Brain pericyte (primary cell): ENCODE data around the gene MGMT.

ENCODE experiments used
- DNase-seq: peaks from one replicate; pipeline ENCODE4 v3.0.0-alpha.2; 2012; ENCODE audit warnings: low read depth, low spot score

MGMT gene

DNA sequence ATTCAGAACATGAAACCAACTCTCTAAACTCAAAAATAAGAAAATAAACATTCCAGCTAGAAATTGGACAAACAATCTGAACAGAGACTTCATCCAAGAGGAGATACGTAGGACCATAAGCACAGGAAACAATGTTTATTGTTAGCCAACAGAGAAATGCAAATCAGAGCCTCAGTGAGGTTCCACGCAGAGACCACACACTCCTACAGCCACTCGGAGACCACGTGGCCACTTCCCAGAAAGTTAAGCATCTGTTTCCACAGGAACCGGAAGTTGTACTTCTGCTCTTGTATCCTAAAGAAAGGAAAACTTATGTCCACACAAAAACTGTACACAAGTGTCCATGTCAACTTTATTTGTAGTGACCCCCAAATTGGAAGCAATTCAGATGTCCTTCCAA is 214.8 kb downstream of the MGMT start:
- no peak for DNase-seq

DNA sequence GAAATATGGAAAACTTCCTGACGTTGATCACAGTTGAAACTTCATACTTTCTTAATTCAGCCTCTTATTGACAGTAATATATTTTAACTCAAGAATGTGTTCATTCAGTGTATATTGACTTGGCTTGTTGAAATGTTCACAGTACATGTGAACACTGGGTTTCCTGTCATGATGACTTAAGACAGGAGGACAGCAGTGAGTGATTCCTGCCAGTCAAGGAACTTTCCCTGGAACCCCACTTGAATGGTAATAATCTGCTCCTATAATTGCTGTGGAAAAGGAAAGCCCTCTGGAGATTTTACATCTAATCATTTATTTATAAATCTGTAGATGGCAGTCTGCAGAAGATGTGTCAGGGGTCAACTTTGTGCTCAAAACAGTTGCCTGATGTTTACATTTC is 216.5 kb downstream of the MGMT start:
- no peak for DNase-seq

DNA sequence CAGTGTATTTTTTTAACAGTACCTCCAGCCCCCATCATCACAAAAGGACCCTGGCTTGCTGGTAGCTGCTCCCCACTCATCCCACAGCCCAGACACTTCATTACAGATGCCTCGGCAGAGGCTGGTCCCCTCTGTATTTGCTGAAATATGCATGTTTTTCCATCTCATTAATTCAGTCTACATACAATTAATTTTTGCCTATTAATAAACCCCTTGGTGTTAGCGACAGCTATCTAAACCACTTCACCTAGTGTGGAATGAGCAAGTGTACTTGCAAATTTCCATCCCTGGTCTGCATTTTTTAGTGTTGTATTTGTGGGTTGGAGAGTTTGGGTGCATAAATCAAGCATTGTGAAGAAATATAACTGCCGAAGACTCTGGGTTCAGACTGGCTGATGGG is 216.9 kb downstream of the MGMT start:
- DNase-seq: no peak

DNA sequence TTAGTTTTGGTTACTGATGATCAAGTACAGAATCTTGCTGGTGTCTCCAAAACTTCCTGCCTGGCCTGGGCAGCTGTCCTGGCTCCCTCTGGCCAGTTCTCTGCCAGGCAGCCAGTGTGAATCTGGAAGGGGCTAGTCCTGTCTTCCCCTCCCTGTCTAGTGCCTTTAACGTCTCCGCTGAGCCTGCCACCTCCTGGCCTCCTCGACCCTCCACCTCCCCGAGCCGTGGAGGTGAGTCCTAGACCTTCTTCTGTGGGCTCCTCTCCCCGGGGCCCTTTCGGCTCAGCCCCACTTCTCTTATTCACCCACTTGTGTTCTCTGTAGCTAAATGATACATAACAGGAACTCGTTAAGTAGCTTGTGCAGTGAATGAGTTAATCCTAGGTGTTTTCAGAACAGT is 218.2 kb downstream of the MGMT start:
- no peak for DNase-seq

DNA sequence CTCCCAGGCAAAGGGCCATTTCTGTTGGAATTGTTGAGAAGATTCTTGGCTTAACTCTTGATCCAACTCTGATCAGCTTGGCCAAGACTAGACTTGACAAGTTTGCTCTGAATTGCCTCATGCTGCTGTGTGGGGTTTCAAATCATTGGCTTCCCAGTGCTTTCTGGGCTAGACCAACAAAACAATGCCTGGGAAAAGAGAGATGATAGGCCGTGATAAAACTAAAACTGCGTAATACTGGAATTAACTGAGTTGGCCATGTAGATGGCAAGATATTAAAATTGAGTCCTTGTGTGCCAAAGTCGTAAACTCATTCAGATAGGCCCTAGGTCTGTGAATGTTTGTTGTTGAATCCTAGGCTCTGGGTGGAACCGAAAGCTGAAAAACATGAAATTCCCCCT is 222.6 kb downstream of the MGMT start:
- no peak for DNase-seq

DNA sequence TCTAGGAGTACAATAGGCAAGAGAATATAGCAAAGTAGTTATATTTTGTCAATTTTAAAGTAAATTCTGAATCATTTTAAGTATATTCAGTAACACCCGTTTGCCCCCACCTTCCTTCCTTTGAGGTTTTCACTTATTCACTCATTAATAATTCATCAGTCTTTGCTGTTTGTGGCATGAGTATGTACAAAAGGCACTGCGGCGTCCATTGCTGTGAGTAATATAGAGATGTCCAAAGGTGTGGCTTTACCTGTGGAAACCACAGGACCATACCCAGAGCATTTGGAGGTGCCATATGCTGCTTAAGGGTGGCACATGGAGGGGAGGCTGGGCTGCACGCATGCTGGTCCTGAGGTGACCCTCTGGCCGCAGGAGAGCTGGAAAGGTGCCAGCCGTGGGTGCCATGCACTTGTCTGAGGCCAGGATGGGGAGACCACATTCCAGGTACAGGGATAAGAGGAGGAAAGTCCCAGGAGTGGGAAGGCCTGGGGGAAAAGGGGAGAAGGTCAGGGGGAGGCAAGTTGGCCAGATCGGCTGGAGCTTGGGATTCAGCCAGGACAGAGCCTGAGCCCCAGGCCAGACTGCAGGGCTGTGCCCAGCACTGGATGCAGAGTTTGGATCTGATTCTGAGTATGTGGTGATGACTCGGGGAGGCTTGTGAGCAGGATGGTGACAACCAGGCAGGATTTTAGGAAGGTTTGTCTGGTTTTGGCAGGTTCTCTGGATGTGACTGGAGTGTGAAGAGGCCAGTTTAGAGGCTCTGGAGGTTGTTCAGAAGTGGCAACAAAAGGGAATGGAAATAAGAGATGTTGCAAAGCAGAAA is 223.4 kb downstream of the MGMT start:
- no peak for DNase-seq

DNA sequence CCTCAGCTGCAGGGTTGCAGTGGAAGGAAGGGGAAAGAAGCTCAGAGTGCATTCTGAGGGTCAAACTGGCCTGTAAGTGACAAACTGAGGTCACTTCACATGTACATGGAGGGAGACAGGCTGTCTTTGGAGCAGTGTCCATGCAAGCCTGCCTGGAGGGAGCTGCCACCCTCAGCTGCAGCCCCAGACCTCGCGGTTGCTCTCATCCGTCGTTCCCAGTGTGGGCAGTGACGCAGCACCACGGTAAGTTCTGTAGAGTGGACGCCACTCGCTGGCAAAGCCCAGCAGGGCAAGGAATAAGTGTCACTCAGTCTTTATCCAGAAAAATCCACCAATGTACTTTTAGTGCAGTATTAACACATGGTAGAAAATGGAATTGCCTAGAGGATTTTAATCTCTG is 225.7 kb downstream of the MGMT start:
- no peak for DNase-seq

DNA sequence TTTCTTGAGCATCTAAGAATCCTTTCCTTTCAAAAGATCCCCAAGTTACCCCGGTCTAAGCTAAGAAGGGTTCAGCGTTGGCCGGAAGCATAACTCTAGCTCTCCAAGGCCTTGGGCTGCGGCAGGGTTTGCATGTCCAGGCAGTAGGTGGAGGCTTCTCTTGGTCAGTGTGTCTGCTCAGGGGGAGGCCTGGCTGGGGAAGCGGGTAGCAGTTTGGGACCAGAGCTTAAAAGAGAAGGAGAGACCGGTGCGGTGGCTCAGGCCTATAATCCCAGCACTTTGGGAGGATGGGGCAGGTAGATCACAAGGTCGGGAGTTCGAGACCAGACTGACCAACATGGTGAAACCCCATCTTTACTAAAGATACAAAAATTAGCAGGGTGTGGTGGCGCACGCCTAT is 226.3 kb downstream of the MGMT start:
- no peak for DNase-seq

DNA sequence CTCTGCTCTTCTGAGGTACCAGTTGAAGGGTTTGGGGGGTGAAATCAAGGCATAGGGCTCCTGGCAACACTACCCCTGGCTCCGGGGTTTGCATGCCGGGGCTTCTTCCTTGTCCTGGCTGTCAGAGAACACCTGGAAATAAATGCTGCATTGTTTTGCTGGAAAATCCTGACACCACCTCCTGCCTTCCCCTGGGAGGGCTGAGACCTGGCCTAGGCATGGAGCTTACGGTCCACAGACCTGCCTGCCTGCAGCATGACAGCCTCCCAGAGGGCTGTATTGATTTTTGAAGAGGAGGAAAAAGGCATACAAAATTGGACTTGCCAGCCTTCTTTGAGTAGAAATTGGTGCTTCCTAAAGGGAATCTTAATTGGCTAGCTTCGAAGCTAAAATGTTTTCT is 227.1 kb downstream of the MGMT start:
- no peak for DNase-seq

DNA sequence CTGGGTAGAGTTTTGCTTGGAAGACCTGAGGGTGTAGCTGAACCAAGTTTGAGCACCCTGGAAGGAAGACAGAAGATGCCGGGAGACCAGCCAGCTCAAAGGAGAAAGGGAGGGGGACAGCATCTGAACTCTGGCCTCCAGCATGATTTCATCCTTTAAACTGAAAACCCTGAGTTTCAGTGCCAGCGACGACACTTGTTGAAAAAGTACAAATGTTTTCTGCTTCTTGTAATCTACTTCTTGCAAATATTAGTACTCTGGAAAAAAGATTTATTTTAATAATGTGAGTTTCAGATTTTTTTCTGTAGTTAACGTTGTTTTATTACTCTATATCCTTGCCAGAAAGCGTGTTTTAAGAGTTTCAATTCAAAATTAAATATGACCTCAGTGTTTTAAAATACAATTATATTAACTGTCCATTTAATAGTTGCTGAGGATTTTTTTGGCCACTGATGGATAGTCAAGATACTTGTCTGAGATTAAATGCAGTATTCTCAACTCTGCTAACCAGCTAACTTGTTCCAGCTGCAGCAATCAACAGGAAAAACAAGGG is 227.7 kb downstream of the MGMT start:
- DNase-seq: no peak

DNA sequence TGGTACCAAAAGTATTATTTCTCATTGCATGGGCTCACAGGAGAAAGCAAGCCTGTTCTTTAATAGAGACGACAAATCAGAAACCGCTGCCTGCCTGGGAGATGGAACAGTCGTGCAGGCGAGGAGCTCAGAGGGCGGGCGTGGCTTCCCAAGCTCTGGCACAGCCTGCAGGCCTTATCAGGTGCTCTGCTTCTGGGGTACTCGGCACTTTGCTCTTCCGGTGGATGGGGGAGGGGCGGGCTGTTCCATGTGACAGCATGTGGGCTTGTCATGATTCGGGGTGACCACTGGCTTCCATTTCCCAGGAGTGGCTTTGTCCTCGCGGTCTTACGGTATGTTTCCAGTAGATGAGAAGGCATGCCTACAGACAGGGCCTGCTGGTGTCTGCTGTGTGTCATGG is 228.6 kb downstream of the MGMT start:
- no peak for DNase-seq

DNA sequence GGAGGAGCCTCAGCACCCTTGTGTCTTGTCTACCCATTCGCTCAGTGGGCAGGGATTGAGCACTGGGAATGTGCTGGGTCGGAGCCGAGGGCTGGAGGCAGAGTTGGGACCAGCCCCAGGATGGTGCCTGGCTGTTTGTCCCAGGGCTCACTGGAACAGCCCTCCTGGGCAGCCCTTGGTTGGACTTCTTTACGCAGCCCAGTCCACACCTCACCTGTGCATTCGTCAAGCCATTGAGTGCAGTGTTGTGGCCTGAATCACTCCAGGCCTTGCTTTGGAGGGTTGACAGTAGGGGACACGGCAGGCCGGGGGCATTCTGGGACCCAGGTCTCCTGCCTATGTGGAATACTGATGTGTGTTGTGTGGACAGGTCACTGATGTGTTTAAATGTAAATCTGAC is 229.6 kb downstream of the MGMT start:
- DNase-seq: no peak

DNA sequence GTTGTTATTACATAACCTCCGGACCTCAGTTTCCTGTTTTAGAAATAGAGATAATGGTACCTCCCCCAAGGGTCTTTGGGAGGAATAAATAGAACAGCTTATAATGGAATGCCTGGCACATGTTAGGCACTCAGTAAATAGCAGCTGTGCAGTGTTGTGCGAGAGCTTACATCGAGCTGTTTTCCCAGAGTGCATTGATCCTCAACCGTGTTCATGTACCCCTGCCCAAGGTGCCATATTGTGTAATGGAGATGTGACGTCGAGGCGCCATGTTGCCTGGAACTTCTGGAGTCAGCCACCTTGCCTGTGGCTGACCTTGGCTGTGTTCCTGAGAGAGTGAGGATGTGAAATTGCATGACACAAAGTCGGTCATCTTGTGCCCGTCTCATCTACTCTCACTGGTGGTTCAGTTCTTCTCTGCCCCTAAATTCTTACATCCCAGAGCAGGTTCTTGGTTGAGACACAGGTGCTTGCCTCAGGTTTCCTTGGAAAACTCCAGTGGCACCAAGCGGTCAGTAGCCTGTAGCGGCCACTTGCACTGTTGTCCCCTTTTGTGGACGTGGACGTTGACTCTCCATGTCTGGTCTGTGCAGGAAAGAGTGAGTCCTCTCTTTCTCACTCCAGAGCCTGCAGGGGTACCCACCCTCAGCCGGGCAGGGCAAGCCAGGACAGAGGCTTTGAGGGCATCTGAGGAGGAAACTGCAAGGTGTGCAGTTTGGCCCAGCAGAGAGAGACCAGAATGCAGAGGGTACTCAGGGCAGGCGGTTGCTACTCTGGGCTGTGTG is 230.6 kb downstream of the MGMT start:
- DNase-seq: no peak

DNA sequence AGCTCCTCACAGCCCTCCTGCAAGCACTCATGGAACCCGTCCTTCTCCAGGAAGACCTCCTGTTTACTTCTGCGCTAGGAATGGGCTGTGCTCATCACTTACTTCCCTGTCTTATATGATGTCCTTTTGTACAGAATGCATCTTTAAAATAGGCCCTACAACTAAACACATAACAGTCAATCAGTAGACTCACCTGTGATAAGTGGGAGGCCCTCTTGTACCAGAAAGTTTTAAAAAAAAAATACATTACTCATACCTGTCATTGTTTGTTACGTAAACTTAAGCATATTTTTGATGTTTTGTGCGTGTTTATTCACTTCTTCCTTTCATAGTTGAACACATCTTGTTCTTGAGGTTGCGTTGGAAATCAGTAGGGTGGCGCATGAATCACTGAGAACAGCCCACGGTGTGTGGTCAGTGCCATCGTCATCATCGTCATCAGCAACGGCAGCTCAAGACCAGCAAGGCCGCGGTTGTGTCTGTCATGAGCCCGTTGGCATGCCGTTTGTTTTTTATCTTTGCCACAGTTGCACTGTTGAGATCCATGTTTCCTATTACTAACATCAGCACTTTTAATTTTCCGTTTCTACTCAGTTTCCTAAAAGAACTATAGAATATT is 232.8 kb downstream of the MGMT start:
- no peak for DNase-seq

DNA sequence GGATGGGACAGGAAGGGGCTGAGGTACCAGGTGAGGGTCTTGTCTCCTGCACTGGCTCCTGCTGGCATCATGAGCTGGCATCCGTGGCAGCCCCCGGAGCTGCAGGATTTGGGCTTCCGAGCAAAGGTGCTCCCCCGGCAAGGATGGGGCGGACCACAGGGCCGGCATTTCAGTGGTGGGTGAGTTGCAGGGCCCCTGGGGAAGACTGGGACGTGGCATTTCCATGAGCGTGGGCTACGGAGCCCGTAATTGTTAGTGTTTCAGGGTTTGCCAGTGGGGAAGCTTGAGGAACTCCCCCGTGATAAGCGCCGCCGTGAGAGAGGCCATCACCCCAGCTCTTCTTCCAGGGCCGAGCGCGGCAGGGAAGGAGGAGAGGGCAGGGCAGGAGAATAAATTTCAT is 235.6 kb downstream of the MGMT start:
- DNase-seq: no peak

DNA sequence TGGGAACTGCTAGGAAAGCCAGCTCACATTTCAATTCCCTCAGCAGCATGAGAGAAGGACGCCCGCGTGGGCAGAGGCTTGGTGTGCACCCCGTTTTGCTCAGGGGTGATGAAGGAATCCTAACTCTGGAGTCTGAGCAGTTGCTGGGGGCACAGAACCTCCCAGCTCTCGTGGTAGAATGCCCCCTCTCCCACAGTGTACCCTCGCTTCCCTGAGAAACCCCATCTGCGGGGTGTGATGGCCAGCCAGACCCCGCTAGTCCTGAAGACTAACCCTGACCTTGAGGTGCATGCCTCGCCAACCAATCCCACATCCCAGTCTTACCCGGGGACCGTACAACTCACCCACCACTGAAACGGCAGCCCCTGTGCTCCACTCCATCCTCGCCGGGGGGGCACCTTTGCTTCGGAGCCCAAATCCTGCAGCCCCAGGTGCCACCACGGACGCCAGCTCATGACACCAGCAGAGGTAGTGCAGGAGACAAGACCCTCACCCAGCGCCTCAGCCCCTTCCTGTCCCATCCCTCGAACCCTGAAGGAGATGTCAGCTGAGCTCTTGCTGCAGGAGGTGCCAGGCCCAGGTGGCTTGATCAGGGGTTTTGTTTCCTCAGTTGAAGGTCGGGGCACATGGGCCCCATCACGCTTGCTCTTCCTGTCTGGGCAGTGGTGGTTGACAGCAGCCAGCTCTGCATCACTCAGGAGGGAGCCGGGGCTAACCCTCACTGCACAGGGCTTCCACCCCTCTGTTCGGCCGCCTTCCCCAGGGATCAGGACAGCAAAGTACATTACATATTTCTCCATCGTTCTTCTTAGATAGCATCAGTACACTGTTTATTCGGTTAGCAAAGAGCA is 236.5 kb downstream of the MGMT start:
- DNase-seq: no peak

DNA sequence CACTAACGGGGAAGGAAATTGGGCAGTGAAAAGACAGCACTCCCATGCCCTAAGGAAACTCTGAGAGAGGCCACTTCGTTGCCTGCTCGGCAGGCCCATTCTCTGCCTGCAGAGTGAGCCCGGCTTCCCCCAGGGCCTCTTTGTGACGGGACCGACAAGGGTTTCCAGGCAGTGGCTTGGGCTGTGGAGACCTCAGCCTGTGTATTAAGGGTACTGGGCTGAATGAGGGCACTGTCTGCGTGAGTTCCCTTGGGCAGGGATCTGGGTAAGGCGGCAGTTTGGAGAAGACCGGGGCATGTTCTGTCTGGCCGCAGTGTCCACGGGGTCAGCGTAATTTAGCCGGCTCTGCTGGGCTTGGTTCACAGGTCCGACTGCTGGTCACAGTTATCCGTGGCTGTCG is 237.2 kb downstream of the MGMT start:
- DNase-seq: no peak

DNA sequence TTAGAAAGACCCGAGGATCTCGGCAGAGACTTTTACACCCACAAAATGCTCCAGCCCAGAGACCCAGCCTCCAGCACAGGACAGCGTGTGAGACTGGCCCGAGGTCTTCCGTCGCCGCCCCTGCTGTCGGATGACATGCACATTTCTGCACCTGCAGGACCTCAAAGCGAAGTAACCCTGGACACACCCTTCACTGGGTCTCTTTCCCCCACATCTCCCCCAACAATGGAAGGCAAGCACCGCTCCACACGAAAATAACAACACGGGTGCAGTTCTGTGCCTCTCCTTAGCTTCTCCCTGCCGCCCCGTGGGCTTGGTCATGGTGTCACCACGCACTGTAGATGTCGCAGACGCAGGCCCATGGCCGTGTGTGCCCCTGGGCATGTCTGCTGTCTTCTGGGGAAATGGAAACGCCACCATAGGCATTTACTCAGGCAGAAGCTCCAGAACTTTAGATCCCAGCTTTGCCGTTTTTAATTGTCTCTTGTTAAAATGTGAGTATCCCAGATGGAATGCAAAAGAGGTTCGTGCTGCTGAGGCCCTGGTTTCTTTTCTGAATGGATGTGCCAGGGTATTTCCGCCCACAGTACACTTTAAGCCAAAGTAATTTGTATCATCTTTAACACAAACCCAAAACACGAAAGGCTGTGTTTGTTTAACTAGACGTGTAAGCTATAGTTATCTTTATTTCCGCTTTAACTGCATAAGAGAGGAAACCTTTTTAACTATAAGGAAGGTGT is 237.9 kb downstream of the MGMT start:
- no peak for DNase-seq

DNA sequence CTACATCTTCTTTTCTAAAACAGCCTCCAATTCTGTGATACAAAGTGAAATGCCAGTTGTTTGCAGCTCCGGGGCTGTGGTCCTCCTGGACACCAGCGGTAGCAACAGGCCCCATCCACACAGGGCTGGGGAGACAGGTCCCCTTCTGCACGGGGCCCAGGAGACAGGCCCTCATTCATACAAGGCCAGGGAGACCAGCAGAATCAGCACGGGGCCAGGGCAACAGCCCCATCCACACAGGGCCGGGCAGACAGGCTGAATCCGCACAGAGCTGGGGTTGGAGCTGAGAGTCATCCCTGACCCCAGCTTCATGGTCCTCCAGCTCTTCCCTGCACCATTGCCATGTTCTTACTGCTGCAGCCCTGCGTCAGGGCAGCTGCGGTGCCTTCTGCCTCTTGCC is 238.6 kb downstream of the MGMT start:
- DNase-seq: no peak

DNA sequence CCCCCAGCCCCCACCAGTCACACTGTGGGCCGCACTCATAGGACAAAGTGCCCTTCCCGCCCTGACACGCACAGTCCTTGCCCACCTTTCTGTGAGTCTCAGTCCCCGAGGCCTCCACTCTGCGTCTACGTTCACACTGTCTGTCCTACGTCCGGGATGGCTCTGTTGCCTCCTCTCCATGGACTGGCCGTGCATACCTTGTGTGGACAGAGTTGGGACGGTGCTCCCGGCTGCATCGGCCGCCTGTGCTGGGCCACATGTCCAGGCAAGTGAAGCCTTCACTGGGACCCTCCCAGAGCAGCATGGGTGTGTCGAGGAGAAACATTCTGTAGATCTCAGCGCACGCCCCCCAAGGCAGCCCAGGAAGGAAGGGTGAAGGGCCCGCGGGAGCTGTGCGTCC is 239.0 kb downstream of the MGMT start:
- DNase-seq: no peak

DNA sequence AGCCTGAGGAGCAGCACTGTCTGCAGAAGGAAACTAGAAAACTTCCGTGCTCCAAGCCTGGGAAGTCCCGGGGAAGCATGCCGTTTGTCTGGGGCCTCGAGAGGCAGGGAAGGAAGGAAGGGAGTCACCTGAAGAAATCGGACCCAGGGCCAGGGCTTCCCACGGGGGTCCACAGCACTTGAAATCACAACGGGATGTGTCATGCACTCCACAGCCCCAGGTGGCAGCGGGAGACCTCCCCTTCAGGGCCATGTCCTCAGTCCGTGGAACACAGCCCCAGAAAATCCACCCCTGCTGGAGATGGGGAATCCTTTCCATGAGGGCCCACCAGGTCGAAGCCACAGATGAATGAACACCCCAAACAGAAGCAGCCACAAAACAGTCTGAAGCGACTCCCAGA is 239.5 kb downstream of the MGMT start:
- DNase-seq: no peak
